ENCODE results near the gene PROSER2. TPM values are rescaled to one million over a fixed set of nuclear protein-coding genes. Genes with fewer than 3 reads are reported as not detected.

PROSER2 gene
- total and polyA plus RNA-seq, 2 donors (not counting 3 experiments of a cell fraction or from before 2014, with no cell fraction given), result 5.9 to 22.6 TPM

- Histone ChIP-seq H3K27ac (ENCODE audit: insufficient read depth, low read depth, low read length) (no peak overlapping the region), H4K20me1 (replicated peaks; ENCODE audit: control insufficient read depth, extremely low read depth, insufficient read depth, low read length) (no peaks in the 10 kb centered on the region), H3K4me3 (replicated peaks in 1 of 3; ENCODE audit: insufficient read depth in 1 of 3, low read depth in 1 of 3, low read length in 3 of 3) (no peak overlapping the region), H3K9me3 (replicated peaks; ENCODE audit: control insufficient read depth, insufficient read depth, low read length) (no peaks in the 10 kb centered on the region), H3K9me1 (replicated peaks; ENCODE audit: control insufficient read depth, extremely low read depth, insufficient read depth, low read length) (no peaks in the 10 kb centered on the region), H3K4me1 (ENCODE audit: control insufficient read depth, extremely low read depth, insufficient read depth, low read length) (no peaks in the 10 kb centered on the region), H3K79me2 (ENCODE audit: control insufficient read depth, insufficient read depth, low read length) (no peaks in the 10 kb centered on the region), H3K36me3 (ENCODE audit: control insufficient read depth in 2 of 2, extremely low read depth in 1 of 2, insufficient read depth in 2 of 2, low read length in 2 of 2) (no peaks in the 10 kb centered on the region), H3K9ac (replicated peaks; ENCODE audit: extremely low read depth, insufficient read depth, low read length) (no peak overlapping the region), H2AFZ (ENCODE audit: low read depth, low read length) (no peak overlapping the region), H3K27me3 (ENCODE audit: control insufficient read depth in 2 of 2, insufficient read depth in 2 of 2, low read length in 2 of 2) (peaks cover 3% of the 10 kb centered on the region in 2 experiments), H3K4me2 (ENCODE audit: insufficient read depth, low read length) (no peak overlapping the region)
- no TSS peak for BruUV-seq (replicated peaks)
- FAIRE-seq, result no peak
- DNase-seq (ENCODE audit: low read depth, low spot score), result no peak
- intact Hi-C loops (cut with micrococcal nuclease), result no loop called here
- TF ChIP-seq EZH2 (IDR thresholded peaks at IDR 0.05; ENCODE audit: borderline replicate concordance, low read depth, low read length, severe bottlenecking) (no peak), POLR2A (IDR thresholded peaks at IDR 0.05; ENCODE audit: low read depth, low read length) (no peak), CTCF (IDR thresholded peaks at IDR 0.05; ENCODE audit: extremely low read depth in 1 of 2, insufficient read depth in 1 of 2, low read depth in 1 of 2, low read length in 2 of 2) (no peak), FOS (IDR thresholded peaks at IDR 0.05; ENCODE audit: borderline replicate concordance, insufficient read depth, low read length) (no peak), MYC (IDR thresholded peaks at IDR 0.05; ENCODE audit: low read depth, low read length) (no peak), GATA2 (IDR thresholded peaks at IDR 0.05; ENCODE audit: insufficient read depth, insufficient read length, low read depth, low read length) (no peak), MAX (IDR thresholded peaks at IDR 0.05; ENCODE audit: insufficient read depth, insufficient read length) (no peak), JUN (IDR thresholded peaks at IDR 0.05; ENCODE audit: borderline replicate concordance, insufficient read depth, insufficient read length, low read depth) (no peak), POLR2AphosphoS5 (IDR thresholded peaks at IDR 0.05; ENCODE audit: insufficient read depth, low read depth, low read length) (no peak)
- dilution Hi-C loops (cut with MboI; ENCODE audit: extremely low pct_ligation_motif_present, low sequenced_read_pairs), result no loop called here
- ChIA-PET POLR2A (no interaction called here), CTCF (no interaction called here)
Observed at GRCh38 chr10:11901036-11901301, 77.8 kb downstream of the PROSER2 start.
